Thyroid gland (tissue), 4 donors: ENCODE measurements around the gene CFHR1. TPM values are rescaled to one million over a fixed set of nuclear protein-coding genes. Genes with fewer than 3 reads are reported as not detected.
"Not testable (repeated sequence)": the region's sequence is repeated elsewhere in the genome, so short reads cannot be mapped to it uniquely, and the experiment has no call there.

Experiments used
- DNase-seq, 2 donors: peaks; one replicate each; pipeline ENCODE4 v3.0.0-alpha.2; 2019
- H3K27ac ChIP-seq, 3 donors: fragments of 200-600 bp; sonication (generic); 1 replicate in 2 of 3; 2 replicates in 1 of 3; pipeline ENCODE4 v1.5.1; 2016 to 2019; ENCODE audit warnings: mild to moderate bottlenecking in 1 of 3, moderate library complexity in 1 of 3
- H3K27me3 ChIP-seq: fragments of 200-600 bp; sonication (generic); one replicate; pipeline ENCODE4 v1.5.1; 2019
- H3K36me3 ChIP-seq, 2 donors: fragments of 200-600 bp; sonication (generic); one replicate each; pipeline ENCODE4 v1.5.1; 2016 to 2019
- H3K4me1 ChIP-seq, 2 donors: fragments of 200-600 bp; sonication (generic); one replicate each; pipeline ENCODE4 v1.5.1; 2017 to 2019
- H3K4me3 ChIP-seq, 3 donors: fragments of 200-600 bp; sonication (generic); replicated peaks in 1 of 3; 1 replicate in 2 of 3; 2 replicates in 1 of 3; pipeline ENCODE4 v1.5.1; 2016; ENCODE audit warnings: mild to moderate bottlenecking in 1 of 3
- H3K9me3 ChIP-seq: fragments of 200-600 bp; sonication (generic); one replicate; pipeline ENCODE4 v1.5.1; 2017
- CTCF ChIP-seq, 6 experiments: fragments of 200-600 bp in 3 of 6; fragments of 450-650 bp in 3 of 6; sonication (generic) in 3 of 6; IDR thresholded peaks; one replicate each; pipeline ENCODE4 v1.5.1; 2016 to 2019; ENCODE audit warnings: antibody characterized with exemption in 6 of 6, mild to moderate bottlenecking in 2 of 6, inconsistent platforms in 1 of 6, moderate library complexity in 1 of 6
- POLR2A ChIP-seq, 2 donors: fragments of 450-650 bp; IDR thresholded peaks; one replicate each; pipeline ENCODE4 v1.6.1; 2017; ENCODE audit warnings: antibody characterized with exemption in 2 of 2, mild to moderate bottlenecking in 2 of 2, moderate library complexity in 1 of 2
- WGBS, 2 donors: methylation state at CpG; one replicate each; pipeline ENCODE4 v1.1.5; 2017; 5-methylcytosine and 5-hydroxymethylcytosine counted together
- intact Hi-C: fragments of 100-400 bp; cut with DNase I; formaldehyde crosslinking; loops from one replicate; pipeline ENCODE4 v1.15.1; 2023
- total RNA-seq, 4 donors: library from RNA; depleted of rRNA; stranded (reverse); fragments of >200 nt; gene quantifications; one replicate each; pipeline ENCODE4 v1.2.3, GENCODE V29; 2016

The CFHR1 gene
- total RNA-seq: not detected

DNA sequence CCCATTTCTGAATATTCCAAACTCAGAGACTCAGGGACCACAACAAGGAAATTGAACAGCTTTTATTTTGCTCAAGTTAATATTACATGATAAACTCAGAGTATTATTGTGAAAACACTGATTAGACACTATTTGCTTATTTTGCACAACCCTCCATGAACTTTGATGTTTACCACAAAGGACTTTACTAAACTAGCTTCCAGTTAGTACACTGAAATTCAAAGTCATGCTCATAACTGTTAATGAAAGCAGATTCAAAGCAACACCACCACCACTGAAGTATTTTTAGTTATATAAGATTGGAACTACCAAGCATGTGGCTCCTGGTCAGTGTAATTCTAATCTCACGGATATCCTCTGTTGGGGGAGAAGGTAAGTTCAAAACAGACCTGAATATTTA is at the start of gene CFHR1:
Gene CFHR1 (plus strand): TSS at position 201 of the 400 bp plus-strand sequence. CDS start 114 bp downstream, at position 315.
- H3K27me3 ChIP-seq, DNase-seq, H3K9me3 ChIP-seq, H3K27ac ChIP-seq, H3K4me3 ChIP-seq, H3K4me1 ChIP-seq, intact Hi-C loops, H3K36me3 ChIP-seq: not testable (repeated sequence)
- WGBS, 2 donors: no CpG with 5 or more reads among the region's 1 CpG

- H3K27ac ChIP-seq, H3K27me3 ChIP-seq, H3K36me3 ChIP-seq, DNase-seq, H3K4me3 ChIP-seq, H3K9me3 ChIP-seq, intact Hi-C loops, H3K4me1 ChIP-seq: not testable (repeated sequence)
- 90 to 95% methylated on average over 4 of the region's 4 CpGs for WGBS, 2 donors
These were observed 49.7 kb upstream of the CFHR1 start for GRCh38 chr1:196769823-196770222.

GRCh38 chr1:196773713-196774112 is 45.8 kb upstream of the CFHR1 start:
- no peaks in the 10 kb centered on the region for H3K9me3 ChIP-seq
- 89 to 93% methylated on average over 1 of the region's 1 CpG for WGBS, 2 donors
- TF ChIP-seq CTCF (IDR thresholded peaks at IDR 0.05) (no peak), POLR2A (IDR thresholded peaks at IDR 0.05) (no peak)
- no peaks in the 10 kb centered on the region for H3K4me1 ChIP-seq
- DNase-seq: no peak
- intact Hi-C loops: no loop called here
- no peaks in the 10 kb centered on the region for H3K27me3 ChIP-seq
- H3K4me3 ChIP-seq: no peak overlapping the region
- H3K36me3 ChIP-seq: no peaks in the 10 kb centered on the region
- no peak overlapping the region for H3K27ac ChIP-seq

- H3K4me3 ChIP-seq: no peak overlapping the region
- WGBS, 2 donors: 67 to 73% methylated on average over 2 of the region's 2 CpGs
These were observed 45.4 kb upstream of the CFHR1 start for GRCh38 chr1:196774175-196774574.

DNA sequence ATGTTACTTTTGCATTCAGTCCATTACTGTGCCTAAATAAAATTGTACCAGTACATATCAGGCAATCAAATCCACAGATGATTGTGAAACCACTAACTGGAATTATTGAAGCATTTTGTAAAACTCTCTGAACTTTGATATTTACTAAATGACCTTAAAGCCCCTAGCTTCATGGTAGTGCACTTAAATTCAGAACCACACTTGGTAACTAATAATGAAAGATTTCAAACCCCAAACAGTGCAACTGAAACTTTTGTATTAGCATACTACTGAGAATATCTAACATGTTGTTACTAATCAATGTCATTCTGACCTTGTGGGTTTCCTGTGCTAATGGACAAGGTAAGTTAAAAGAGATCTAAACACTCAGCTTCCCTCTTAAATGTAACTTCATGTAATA is 44.9 kb upstream of the CFHR1 start, which contains the start of gene CFHR3:
Gene CFHR3 (plus strand): TSS at position 238 of the 400 bp plus-strand sequence. CDS start 47 bp downstream, at position 285.
- Histone ChIP-seq H3K9me3 (no peaks in the 10 kb centered on the region), H3K27ac (no peak within 1 kb of the TSS), H3K4me3 (no peak within 1 kb of the TSS), H3K27me3 (no peaks in the 10 kb centered on the region), H3K36me3 (no peaks in the 10 kb centered on the region), H3K4me1 (no peaks in the 10 kb centered on the region)
- TF ChIP-seq POLR2A (IDR thresholded peaks at IDR 0.05) (no peak), CTCF (IDR thresholded peaks at IDR 0.05) (no peak)
- no peak for DNase-seq
- intact Hi-C loops: no loop called here

More at GRCh38 chr1:196774175-196774574, 45.4 kb upstream of the CFHR1 start:
- Histone ChIP-seq H3K27ac (no peak overlapping the region), H3K9me3 (no peaks in the 10 kb centered on the region), H3K36me3 (no peaks in the 10 kb centered on the region), H3K4me1 (no peaks in the 10 kb centered on the region), H3K27me3 (no peaks in the 10 kb centered on the region)
- intact Hi-C loops: no loop called here
- no peak for DNase-seq
- TF ChIP-seq CTCF (IDR thresholded peaks at IDR 0.05) (no peak), POLR2A (IDR thresholded peaks at IDR 0.05) (no peak)

- no peaks in the 10 kb centered on the region for H3K9me3 ChIP-seq
- 93 to 97% methylated on average over 13 of the region's 13 CpGs for WGBS, 2 donors
These were observed 41.9 kb upstream of the CFHR1 start for GRCh38 chr1:196777603-196778002.

More at GRCh38 chr1:196777603-196778002, 41.9 kb upstream of the CFHR1 start:
- no peak overlapping the region for H3K4me3 ChIP-seq
- no peak for DNase-seq
- intact Hi-C loops: no loop called here
- H3K27me3 ChIP-seq: no peaks in the 10 kb centered on the region
- TF ChIP-seq CTCF (IDR thresholded peaks at IDR 0.05): no peak
- H3K4me1 ChIP-seq: no peaks in the 10 kb centered on the region
- H3K27ac ChIP-seq: no peak overlapping the region
- no peaks in the 10 kb centered on the region for H3K36me3 ChIP-seq
